GM21360 (cell line): ENCODE data around the gene CRACDL.

ENCODE experiments used
- ATAC-seq: cut with Tn5 transposase; IDR thresholded peaks from one replicate; pipeline ENCODE4 v1.9.1; 2021; ENCODE audit warnings: mild to moderate bottlenecking, moderate library complexity; ENCODE audit not compliant: unreplicated experiment

Gene CRACDL, protein sequence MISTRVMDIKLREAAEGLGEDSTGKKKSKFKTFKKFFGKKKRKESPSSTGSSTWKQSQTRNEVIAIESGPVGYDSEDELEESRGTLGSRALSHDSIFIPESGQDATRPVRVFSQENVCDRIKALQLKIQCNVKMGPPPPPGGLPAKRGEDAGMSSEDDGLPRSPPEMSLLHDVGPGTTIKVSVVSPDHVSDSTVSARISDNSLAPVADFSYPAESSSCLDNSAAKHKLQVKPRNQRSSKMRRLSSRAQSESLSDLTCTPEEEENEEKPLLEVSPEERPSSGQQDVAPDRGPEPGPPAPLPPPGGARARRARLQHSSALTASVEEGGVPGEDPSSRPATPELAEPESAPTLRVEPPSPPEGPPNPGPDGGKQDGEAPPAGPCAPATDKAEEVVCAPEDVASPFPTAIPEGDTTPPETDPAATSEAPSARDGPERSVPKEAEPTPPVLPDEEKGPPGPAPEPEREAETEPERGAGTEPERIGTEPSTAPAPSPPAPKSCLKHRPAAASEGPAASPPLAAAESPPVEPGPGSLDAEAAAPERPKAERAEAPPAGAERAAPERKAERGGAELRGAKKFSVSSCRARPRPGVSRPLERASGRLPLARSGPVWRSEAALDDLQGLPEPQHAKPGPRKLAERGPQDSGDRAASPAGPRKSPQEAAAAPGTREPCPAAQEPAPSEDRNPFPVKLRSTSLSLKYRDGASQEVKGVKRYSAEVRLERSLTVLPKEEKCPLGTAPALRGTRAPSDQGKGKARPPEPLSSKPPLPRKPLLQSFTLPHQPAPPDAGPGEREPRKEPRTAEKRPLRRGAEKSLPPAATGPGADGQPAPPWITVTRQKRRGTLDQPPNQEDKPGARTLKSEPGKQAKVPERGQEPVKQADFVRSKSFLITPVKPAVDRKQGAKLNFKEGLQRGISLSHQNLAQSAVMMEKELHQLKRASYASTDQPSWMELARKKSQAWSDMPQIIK

DNA sequence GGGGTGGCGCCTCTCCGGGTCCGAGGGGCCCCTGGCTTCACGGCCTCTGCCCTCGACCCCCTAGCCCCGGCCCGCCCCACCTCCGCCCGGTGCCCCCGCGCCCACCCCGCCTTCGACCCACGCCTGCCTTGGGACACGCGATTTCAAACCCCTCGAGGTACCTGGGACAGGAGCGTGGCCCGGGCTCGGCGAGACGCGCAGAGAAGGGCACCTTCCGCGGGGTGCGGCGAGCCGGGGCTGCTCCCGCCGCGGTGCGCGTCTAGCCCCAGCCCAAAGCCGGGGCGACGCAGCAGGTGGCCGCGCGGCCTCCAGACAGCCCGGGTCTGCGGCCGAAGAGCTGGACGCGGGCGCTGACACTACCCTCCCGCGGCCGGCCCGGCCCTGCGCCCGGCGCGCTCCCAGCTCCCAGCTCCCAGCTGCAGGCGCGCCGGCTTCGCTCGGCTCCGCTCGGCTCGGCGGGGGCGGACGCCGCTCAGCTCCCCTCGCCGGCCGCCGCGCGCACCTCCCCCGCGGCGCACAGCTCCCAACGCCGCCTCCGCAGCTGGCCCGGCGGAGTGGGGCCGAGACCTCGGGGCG, at the start of gene CRACDL:
TSS of gene CRACDL (minus strand) at position 449 of the 576 bp plus-strand sequence. CDS start 89,425 bp downstream, outside the sequence.
- ATAC-seq = no peak

DNA sequence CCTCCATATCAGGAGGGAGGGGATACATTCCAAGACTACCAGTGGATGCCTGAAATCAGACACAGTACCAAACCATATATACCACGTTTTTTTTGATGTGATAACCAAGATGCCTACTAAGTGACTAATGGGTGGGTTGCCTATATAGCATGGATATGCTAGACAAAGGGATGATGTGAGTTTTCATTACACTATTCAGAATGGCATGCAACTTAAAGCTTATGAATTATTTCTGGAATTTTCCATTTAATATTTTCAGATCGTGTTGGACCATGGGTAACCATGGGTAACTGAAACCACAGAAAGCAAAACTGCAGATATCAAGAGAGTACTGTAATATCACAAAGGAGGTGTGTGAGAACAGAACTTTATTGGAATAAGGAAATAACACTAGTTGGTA, 39.6 kb upstream of the CRACDL start:
- ATAC-seq = no peak

DNA sequence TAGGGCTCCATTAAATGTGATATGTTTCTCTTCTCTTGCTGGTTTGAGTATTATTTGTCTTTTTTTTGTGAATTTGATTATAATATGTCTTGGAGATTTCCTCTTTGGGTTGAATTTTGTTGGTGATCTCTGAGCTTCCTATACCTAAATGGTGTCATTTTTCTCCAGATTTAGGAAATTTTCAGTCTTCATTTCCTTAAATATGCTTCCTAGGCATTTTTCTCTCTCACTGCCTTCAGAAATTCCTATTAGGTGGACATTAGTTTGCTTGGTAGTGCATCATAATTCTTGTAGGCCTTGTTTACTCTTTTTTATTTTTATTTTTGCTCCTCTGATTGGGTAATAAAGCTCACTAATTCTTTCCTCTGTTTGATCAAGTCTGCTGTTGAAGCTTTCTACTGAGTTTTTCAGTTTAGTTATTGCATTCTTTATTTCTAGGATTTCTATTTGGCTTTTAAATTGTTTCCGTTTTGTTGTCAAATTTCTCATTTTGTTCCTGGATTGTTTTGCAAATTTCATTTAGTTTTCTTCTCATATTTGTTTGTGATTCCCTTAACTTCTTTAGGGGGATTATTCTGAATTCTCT, 36.6 kb upstream of the CRACDL start:
- ATAC-seq = no peak

DNA sequence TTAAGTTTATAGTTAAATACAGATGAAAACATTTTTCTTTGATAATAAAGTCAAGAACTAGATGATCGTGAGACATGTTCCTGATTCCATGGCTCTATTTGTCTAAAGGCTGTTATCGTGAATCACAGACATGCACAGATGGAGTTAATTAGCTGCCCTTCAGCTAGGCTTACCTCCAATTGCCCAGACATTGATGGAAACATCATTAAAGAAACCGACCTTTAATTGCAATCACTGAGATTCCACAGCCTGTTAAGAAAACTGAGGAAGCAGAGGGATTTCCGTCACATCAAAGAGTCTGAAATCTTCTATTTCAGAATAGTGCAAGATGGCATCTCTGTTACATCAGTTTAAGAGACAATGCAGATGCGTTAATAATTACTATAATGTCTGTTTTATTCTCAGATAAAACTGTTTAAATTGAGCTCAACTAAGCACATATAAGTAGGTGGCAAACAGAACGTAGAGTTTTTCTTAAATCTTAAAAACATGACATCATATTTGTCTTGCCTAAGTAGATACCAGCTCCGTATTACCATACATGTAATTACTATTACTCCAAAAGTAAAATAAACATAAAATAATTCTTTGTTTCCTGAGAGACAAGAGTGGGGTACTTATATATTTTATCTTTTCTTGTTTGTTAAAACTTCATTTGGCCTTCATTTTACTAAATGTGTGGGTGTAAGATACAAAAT, 23.9 kb upstream of the CRACDL start:
- no peak for ATAC-seq

DNA sequence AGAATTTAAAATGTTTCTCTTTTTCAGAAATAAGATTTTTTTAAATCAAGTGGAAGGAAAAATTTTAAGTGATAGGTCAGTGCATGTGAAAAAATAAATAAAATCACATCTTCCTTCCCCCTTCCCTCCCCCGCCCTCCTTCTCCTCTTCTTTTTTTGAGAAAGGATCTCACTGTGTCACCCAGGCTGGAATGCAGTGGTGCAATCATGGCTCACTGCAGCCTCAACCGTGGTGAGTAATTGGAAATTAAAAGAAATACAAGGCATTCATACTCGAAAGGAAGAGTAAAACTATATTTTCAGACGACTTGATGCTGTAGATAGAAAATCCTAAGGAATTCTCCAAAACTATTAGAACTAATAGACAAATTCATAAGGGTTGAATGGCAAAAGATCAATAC, 16.9 kb upstream of the CRACDL start:
- no peak for ATAC-seq

DNA sequence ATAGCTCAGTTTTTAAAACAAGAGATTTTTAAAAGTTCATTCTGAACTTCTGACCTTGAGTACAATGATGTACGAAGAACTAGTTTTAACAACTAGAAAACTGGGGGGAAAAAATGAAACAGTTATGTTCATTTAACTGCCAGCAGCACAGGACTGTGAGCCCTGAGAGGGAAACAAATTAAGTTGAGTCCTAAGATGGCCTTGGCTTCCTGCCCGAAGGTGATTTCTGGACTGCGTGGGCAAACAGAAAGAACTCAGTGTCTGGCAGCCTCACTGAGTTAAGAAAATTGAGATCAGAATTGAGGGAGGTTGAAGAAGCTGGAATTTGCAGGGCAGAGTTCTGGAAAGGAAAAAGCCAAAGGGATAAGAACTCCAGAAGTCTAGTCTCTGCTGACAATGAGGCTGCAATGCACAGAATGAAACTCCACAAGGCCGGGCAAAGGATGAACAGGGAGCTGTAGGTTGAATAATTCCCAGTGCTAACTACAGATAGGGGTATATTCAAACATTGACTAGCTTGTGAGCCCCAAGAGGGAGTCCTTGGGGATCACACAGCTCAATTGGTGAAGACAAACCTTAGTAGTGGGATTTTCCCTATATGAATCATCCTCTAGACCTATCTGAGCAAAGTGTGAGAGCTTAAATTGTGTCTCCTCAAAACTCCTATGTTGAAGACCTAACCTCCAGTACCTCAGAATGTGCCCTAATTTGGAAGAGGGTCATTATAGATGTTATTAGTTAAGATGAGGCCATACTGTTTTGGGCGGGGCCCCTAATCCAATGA, 13.1 kb upstream of the CRACDL start:
- ATAC-seq = no peak

DNA sequence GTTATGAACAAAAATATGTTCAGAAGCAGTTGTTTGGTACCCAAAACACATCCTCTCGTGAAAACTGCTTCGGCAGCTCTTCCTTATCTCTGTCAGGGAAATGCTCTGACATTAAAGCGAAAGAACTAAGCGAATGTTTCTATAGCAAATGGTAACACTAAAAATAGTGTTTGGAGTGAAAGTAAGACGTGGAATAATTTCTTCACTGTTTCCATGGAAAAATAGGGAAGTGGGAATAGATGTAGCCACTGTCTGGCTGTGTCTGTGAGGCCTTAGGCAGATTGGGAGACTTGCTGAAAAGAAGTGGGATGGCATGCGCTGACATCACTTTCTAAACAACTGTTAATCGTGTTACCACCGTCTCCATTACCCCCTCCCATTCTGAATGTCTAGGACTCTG, 11.5 kb upstream of the CRACDL start:
- no peak for ATAC-seq

DNA sequence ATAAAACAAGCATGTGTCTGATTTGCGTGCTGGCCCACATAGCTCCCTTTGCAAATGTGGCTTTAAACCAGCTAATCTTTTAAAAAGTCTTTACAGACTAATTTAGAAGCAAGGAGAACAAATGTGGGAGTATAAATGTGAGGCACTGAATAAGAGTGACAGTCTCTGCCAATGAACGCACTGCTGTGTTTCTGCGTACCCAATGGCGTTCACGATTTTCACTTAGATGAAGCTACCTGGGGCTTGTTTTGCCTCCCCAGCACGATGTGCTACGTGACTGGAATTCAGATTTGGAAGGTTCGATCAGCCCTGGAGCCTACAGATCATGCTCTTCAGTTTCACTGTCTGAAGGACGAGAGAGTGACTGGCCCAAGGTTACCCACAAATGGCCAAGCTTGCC, 10.8 kb upstream of the CRACDL start:
- ATAC-seq = no peak

DNA sequence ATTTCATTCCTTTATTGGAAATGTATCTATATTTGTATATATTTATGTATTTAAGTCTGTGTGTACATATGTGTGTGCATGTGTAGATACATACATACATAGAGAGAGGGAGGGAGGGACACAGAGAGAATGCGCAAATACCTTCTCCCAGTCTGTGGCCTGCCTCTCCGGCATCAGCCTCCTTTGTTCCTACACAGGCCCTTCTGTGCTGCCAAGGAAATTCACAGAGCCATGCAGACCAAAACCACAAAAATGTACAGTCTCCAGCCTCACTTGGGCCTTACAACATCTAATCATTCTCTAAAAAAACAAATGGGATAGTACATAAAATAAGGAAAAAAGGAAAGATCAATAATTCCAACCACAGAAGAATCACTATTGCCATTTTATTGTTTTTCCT, 8.8 kb upstream of the CRACDL start:
- no peak for ATAC-seq

DNA sequence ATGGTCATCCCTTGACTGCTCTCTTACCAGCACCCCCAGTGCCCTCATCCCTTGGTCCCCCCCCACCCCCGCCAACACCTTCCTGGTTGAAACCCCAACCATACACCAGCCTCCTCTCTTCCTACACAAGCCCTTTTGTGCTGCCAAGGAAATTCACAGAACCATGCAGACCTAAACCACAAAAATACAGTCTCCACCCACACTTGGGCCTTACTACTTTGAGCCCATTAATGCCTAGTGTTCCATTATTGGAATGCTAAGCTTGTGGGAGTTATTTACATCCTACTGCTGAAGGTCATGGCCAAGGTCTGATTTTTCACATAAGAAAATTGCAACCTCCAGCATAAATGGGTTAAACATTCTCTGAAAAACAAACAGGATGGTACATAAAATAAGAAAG, 4.1 kb upstream of the CRACDL start:
- ATAC-seq = no peak

DNA sequence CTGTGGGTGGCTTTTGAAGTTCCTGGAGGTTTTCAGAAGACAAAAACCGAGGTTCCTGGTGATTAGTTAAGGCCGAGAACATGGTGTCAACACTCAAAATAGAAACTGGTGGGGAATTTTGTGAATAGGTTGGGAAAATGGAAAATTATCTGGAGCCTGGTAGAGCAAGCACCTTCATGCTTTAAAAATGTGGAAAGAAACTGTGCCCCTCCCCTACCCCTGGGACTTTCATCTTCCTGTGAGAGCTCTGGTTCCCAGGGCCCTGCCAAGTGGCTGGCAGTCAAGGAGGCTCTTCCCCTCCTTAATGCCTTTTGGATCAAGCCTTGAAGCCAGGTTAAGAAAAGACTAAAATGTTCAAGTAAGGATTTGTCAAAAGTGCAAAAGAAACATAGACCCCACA, 1.9 kb upstream of the CRACDL start:
- ATAC-seq = no peak

DNA sequence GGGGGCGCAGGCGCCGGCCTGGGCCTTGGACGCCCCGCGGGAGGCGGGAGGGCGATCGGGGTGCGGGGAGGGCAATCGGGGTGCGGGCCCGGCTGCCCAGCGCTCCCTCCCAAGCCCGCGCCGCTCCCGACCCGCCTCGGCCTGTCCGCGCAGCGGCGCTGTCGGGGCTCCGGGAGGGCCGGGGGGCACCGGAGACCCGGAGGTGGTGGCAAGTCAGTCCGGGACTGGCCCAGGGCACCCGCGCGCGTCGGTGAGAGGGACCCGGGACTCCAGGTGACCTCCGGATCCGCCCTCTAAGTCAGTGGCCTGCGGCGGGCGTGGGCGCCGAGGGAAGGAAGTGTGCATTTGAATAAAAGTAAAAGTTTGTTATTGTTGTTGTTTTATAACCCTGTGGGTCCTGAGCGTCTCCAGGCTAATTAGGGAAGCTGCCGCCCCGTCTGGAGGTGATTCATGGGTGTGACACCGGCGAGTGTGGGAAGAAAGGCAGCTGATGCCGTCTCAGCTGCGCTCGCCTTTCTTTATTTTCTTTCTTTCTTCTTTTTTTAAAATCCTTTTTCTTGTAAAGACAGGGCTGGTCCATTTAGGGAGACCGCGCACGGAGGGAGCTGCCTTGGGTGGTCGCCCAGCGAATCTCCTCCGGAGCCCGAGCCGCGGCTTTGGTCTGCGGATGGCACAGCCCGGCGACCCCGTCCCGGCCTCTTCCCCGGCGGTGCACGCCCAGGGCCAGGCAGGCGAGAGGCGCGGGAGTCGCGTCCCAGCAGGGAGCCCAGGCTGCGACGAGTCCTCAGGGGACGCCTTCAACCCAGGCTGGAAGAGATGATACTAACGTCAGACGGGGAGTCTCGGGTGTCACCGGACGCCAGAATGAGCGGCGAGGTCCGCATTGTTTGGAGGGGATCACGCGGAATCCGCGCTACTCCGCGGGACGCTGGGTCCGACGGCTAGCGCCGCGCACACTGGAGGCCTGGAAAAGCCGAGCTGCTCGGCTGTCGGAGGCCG, 627 bp upstream of the CRACDL start:
- no peak for ATAC-seq

DNA sequence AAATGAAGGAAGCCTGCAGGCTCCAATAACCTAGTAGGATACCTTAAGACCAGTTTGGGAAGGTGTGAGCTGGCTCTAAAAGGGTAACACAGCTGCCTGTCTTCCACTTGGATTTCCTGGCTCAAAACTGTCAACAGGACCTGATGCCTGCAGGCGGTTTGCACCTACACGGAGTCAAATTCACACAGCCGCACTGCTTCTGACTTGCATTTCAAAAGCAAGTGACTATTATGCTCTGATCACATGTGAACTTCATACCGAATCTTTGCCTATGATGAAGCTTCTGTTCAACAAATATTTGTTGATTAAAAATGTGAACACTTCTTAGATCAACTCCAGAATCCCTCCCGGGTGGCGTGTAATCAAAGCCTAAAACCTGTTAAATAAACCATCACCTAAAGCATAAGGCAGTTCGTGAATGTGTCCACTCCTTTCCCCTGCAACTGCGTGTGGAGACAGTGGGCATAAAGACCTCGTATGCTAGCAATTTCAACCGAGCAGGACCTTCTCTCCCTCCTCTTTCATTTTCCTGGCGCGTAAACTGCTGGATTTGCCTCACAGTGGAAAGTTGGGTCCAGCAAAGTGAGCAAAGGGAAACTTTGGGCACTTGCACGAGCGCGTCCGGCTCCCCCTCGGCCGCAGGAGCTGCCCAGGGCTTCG, 784 bp downstream of the CRACDL start:
- no peak for ATAC-seq

DNA sequence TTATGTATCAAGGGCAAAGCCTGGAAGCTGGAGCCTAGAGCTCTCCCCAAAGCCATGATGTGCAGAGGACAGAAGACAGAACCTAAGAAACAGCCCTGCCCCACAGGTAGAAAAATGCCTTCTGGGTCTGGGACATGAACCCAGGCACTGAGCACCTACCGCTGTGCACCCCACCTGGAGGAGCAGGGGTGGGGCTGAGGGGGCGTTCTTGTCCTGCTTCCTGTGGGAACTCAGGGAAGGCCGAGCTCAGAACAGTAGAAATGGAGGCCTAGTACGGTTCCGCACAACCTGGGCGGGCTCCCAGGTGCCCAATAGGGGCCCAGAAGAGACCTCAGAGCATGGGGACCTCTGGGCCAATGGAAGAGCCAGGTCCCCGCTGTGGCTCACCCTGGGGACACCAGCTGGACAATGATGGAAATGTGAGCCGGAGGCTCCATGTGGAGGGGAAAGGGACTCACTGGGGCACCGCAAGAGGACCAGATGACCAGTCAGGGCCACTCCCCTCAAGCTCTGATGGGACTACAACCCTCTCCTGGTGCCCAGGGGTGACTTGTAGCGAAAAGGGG, 3.2 kb downstream of the CRACDL start:
- ATAC-seq = no peak

DNA sequence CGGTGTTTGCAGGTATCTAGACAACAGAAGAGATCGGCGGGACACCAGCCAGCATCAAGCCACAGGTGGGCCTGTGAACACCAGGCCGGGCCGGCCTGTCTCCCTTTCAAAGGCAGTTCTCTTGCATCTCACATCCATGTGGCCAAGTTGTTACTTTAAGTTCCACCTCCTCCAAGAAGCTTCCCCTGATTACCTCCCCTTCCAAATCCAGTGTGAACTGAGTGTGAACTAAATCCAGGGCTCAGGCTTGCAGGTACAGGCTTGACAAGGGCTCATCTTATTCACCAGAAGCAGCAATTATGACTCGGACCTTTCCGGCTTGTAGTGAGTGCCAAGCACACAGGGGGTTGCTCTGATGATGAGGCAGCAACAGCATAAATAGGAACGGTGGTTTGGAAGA, 3.9 kb downstream of the CRACDL start:
- no peak for ATAC-seq

DNA sequence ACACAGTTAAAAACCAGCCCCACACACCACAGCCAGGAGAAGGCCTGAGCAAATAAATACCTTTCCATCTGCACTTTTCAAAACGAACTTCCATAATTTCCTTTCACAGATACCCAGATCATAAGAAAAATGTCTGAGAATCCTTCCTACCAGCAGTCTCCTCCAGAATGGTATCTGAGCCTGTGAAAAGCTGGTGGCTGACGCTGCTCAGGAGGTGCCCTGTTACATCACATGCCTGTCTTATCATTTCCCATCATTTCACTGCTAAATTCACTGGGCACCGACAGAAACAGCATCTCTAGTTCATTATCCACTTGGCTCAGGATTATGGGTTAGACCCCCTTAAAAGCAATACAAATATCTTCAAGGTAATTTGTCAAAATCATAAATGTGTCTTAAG, 4.4 kb downstream of the CRACDL start:
- ATAC-seq = no peak

DNA sequence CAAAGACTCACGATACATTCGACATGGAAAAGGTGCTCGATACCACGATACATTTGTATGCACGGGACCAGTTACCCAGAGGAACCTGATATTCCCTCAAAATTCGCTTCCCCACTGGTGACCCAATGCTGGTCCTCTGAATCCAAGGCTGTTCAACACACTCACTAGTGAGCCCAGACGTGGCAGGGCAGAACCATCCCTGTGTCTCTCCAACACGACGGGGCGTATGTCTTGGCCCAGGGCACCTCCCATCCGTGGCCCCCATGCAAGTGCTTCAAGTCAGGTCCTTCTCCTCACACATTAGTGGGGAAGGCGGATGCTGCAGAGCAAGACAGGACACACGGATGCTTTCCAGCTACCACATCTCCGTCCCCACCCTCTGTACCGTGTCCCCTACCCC, 6.1 kb downstream of the CRACDL start:
- no peak for ATAC-seq

DNA sequence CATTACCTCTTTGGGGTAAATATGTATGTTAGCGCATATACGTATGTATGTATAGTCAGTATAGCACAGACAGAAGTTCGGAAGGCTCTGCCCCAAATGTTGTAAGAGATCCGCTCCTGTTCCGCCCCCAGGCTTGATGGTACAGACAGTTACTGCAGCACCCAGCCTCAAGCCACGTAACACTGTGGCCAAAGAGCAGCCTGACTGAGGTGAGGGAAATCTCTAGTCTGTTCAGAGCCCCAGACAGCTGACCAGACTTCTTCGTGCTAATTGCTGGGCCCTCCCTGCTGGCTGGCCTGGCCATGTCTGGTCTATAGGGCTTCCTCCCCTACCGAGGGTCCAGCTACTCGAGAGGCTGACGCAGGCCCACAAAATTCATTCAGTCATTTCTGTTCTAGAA, 7.8 kb downstream of the CRACDL start:
- no peak for ATAC-seq
